WTC11 (cell line): Measurements from ENCODE around the gene KIF22. TPM values are rescaled to one million over a fixed set of nuclear protein-coding genes. Genes with fewer than 3 reads are reported as not detected.

Experiments used
- ATF1 ChIP-seq: sonication (generic); formaldehyde crosslinking; IDR thresholded peaks from 2 replicates; pipeline ENCODE4 v1.8.1; 2023; ENCODE audit warnings: mild to moderate bottlenecking, moderate library complexity, missing genetic modification reagents
- ELF4 ChIP-seq: sonication (generic); formaldehyde crosslinking; IDR thresholded peaks from 2 replicates; pipeline ENCODE4 v1.8.1; 2022; ENCODE audit warnings: low read depth, mild to moderate bottlenecking, moderate library complexity, missing genetic modification reagents
- ETV6 ChIP-seq: sonication (generic); formaldehyde crosslinking; IDR thresholded peaks from 2 replicates; pipeline ENCODE4 v1.8.1; 2022; ENCODE audit warnings: mild to moderate bottlenecking, missing genetic modification reagents
- FOXK1 ChIP-seq: sonication (generic); formaldehyde crosslinking; IDR thresholded peaks from 2 replicates; pipeline ENCODE4 v1.8.0; 2022; ENCODE audit warnings: mild to moderate bottlenecking, moderate library complexity, missing genetic modification reagents
- GRHL2 ChIP-seq: fragments of 250-450 bp; sonication (Bioruptor Pico); IDR thresholded peaks from 2 replicates; pipeline ENCODE4 v1.8.0; 2022; ENCODE audit warnings: mild to moderate bottlenecking, moderate library complexity; ENCODE audit not compliant: insufficient replicate concordance, severe bottlenecking
- JAZF1 ChIP-seq: fragments of 250-450 bp; sonication (Bioruptor Pico); IDR thresholded peaks from 2 replicates; pipeline ENCODE4 v1.9.0; 2021; ENCODE audit warnings: moderate library complexity, mild to moderate bottlenecking, inconsistent platforms
- JUN ChIP-seq: sonication (generic); formaldehyde crosslinking; IDR thresholded peaks from 2 replicates; pipeline ENCODE4 v1.8.0; 2023; ENCODE audit warnings: mild to moderate bottlenecking, missing genetic modification reagents
- KAT7 ChIP-seq: sonication (generic); formaldehyde crosslinking; IDR thresholded peaks from 2 replicates; pipeline ENCODE4 v1.8.1; 2023; ENCODE audit warnings: missing genetic modification reagents, mild to moderate bottlenecking, borderline replicate concordance
- MYBL2 ChIP-seq: sonication (generic); formaldehyde crosslinking; IDR thresholded peaks from 2 replicates; pipeline ENCODE4 v1.8.1; 2023; ENCODE audit warnings: mild to moderate bottlenecking, moderate library complexity, missing genetic modification reagents
- NFATC4 ChIP-seq: fragments of 250-450 bp; sonication (Bioruptor Pico); IDR thresholded peaks from 2 replicates; pipeline ENCODE4 v1.9.0; 2021; ENCODE audit warnings: mild to moderate bottlenecking
- OVOL2 ChIP-seq: fragments of 250-450 bp; sonication (Bioruptor Pico); IDR thresholded peaks from 2 replicates; pipeline ENCODE4 v1.9.0; 2021; ENCODE audit warnings: mild to moderate bottlenecking, borderline replicate concordance
- PRRX2 ChIP-seq: fragments of 250-450 bp; sonication (Bioruptor Pico); IDR thresholded peaks from 2 replicates; pipeline ENCODE4 v1.8.0; 2021; ENCODE audit warnings: mild to moderate bottlenecking
- RORB ChIP-seq: fragments of 250-450 bp; sonication (Bioruptor Pico); IDR thresholded peaks from 2 replicates; pipeline ENCODE4 v1.9.0; 2021; ENCODE audit warnings: mild to moderate bottlenecking
- SOX15 ChIP-seq: fragments of 250-450 bp; sonication (Bioruptor Pico); IDR thresholded peaks from 2 replicates; pipeline ENCODE4 v1.9.0; 2021; ENCODE audit warnings: mild to moderate bottlenecking
- ZNF121 ChIP-seq: sonication (generic); formaldehyde crosslinking; IDR thresholded peaks from 2 replicates; pipeline ENCODE4 v1.8.0; 2023; ENCODE audit warnings: missing genetic modification reagents
- ZNF263 ChIP-seq: sonication (generic); formaldehyde crosslinking; IDR thresholded peaks from 2 replicates; pipeline ENCODE4 v1.8.1; 2022; ENCODE audit warnings: low read depth, mild to moderate bottlenecking, moderate library complexity, missing genetic modification reagents
- ZNF396 ChIP-seq: fragments of 250-450 bp; sonication (Bioruptor Pico); IDR thresholded peaks from 2 replicates; pipeline ENCODE4 v1.8.0; 2021; ENCODE audit warnings: mild to moderate bottlenecking, moderate library complexity, borderline replicate concordance
- ZNF423 ChIP-seq: fragments of 250-450 bp; sonication (Bioruptor Pico); IDR thresholded peaks from 2 replicates; pipeline ENCODE4 v2.1.2; 2022; ENCODE audit warnings: mild to moderate bottlenecking, moderate library complexity
- total RNA-seq: library from RNA; stranded (reverse); gene quantifications from 3 replicates; pipeline ENCODE4 v1.2.3, GENCODE V29; 2021
- TF ChIP-seq, protein P1 (sequence below): sonication (generic); formaldehyde crosslinking; conservative IDR thresholded peaks from 2 replicates; pipeline ENCODE4 v1.8.1; 2022; ENCODE audit warnings: mild to moderate bottlenecking, missing genetic modification reagents
- TF ChIP-seq, protein P2 (sequence below): fragments of 250-450 bp; sonication (Bioruptor Pico); IDR thresholded peaks from 2 replicates; pipeline ENCODE4 v1.9.0; 2021; ENCODE audit warnings: mild to moderate bottlenecking
- TF ChIP-seq, protein P3 (sequence below): sonication (generic); formaldehyde crosslinking; IDR thresholded peaks from 2 replicates; pipeline ENCODE4 v1.8.0; 2023; ENCODE audit warnings: mild to moderate bottlenecking, missing genetic modification reagents
- TF ChIP-seq, protein P4 (sequence below): sonication (generic); formaldehyde crosslinking; IDR thresholded peaks from 2 replicates; pipeline ENCODE4 v1.8.1; 2022; ENCODE audit warnings: low read depth, missing genetic modification reagents, borderline replicate concordance
- TF ChIP-seq, protein P5 (sequence below): sonication (generic); formaldehyde crosslinking; IDR thresholded peaks from 2 replicates; pipeline ENCODE4 v1.8.1; 2023; ENCODE audit warnings: mild to moderate bottlenecking, missing genetic modification reagents, moderate library complexity
- TF ChIP-seq, protein P6 (sequence below): sonication (generic); formaldehyde crosslinking; IDR thresholded peaks from 2 replicates; pipeline ENCODE4 v1.8.1; 2023; ENCODE audit warnings: mild to moderate bottlenecking, missing genetic modification reagents
- TF ChIP-seq, protein P7 (sequence below): sonication (generic); formaldehyde crosslinking; IDR thresholded peaks from 2 replicates; pipeline ENCODE4 v1.8.1; 2023; ENCODE audit warnings: mild to moderate bottlenecking, missing genetic modification reagents
- TF ChIP-seq, protein P8 (sequence below): sonication (generic); formaldehyde crosslinking; IDR thresholded peaks from 2 replicates; pipeline ENCODE4 v1.8.0; 2022; ENCODE audit warnings: mild to moderate bottlenecking, missing genetic modification reagents
- TF ChIP-seq, protein P9 (sequence below): sonication (generic); formaldehyde crosslinking; IDR thresholded peaks from 2 replicates; pipeline ENCODE4 v1.8.1; 2022; ENCODE audit warnings: missing genetic modification reagents, borderline replicate concordance

The KIF22 gene
- total RNA-seq, 1 experiment from 2014 or later: 182 TPM

DNA sequence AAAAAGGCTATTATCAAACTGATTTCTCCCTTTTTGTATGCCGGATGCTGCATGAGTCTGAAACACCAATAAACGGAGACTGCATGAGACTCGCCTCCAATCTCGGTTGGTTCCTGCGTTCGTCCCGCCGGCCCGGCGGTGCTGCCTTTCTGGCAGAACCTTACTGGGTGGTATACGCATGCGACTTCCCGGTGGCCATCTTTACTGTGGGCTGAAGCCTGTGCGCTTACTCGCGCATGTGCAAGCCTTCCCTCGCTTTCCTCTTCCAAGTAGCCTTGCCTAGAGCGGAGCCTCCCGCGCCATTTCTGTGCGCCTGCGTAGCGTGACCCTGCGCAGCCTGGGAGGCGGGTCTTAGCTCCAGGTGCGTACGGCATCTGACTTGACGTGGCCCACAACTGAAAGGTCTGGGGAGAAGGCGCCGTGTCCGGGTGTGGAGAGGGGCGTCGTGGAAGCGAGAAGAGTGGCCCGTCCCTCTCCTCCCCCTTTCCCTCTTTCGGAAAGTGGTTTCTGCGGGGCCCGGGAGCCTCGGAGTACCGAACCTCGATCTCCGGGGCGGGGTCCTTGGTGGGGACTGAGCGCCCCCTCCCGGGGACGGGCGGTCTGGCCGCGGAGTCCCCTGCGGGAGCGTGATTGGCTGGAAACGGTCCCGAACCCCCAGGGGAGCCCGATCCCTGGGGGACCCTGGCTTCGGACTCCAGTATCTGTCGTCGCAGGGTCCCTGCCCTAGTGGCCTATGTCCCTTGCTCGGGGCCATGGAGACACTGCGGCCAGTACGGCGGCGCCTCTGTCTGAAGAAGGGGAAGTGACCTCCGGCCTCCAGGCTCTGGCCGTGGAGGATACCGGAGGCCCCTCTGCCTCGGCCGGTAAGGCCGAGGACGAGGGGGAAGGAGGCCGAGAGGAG is 25.5 kb downstream of the KIF22 start, which contains the start of gene PAGR1 (continued):
- TF ChIP-seq, protein P1, sequence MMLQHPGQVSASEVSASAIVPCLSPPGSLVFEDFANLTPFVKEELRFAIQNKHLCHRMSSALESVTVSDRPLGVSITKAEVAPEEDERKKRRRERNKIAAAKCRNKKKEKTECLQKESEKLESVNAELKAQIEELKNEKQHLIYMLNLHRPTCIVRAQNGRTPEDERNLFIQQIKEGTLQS (CRISPR knock-in tag): no peak
- no peak for TF ChIP-seq OVOL2
- 0 out of 2 replicates have a peak, but pooled peaks have one; percentile 67 for TF ChIP-seq ELF4
- peak; percentile 95 for TF ChIP-seq ETV6
- TF ChIP-seq ZNF423 (CRISPR knock-in tag): 0 out of 2 replicates have a peak, but pooled peaks have one; percentile 28
- no peak for TF ChIP-seq ZNF396 (CRISPR knock-in tag)
- TF ChIP-seq, protein P2, sequence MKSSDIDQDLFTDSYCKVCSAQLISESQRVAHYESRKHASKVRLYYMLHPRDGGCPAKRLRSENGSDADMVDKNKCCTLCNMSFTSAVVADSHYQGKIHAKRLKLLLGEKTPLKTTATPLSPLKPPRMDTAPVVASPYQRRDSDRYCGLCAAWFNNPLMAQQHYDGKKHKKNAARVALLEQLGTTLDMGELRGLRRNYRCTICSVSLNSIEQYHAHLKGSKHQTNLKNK (CRISPR knock-in tag): no peak
- TF ChIP-seq PRRX2 (CRISPR knock-in tag): no peak; the same call in 1 of the 2 replicates
- no peak for TF ChIP-seq SOX15 (CRISPR knock-in tag)
- no peak for TF ChIP-seq RORB (CRISPR knock-in tag)
- TF ChIP-seq, protein P3, sequence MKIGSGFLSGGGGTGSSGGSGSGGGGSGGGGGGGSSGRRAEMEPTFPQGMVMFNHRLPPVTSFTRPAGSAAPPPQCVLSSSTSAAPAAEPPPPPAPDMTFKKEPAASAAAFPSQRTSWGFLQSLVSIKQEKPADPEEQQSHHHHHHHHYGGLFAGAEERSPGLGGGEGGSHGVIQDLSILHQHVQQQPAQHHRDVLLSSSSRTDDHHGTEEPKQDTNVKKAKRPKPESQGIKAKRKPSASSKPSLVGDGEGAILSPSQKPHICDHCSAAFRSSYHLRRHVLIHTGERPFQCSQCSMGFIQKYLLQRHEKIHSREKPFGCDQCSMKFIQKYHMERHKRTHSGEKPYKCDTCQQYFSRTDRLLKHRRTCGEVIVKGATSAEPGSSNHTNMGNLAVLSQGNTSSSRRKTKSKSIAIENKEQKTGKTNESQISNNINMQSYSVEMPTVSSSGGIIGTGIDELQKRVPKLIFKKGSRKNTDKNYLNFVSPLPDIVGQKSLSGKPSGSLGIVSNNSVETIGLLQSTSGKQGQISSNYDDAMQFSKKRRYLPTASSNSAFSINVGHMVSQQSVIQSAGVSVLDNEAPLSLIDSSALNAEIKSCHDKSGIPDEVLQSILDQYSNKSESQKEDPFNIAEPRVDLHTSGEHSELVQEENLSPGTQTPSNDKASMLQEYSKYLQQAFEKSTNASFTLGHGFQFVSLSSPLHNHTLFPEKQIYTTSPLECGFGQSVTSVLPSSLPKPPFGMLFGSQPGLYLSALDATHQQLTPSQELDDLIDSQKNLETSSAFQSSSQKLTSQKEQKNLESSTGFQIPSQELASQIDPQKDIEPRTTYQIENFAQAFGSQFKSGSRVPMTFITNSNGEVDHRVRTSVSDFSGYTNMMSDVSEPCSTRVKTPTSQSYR (CRISPR knock-in tag): no peak; the same call in 1 of the 2 replicates
- TF ChIP-seq MYBL2: peak; percentile 87
- TF ChIP-seq ZNF121 (CRISPR knock-in tag): peak; percentile 42
- no peak for TF ChIP-seq KAT7 (CRISPR knock-in tag)
- TF ChIP-seq, protein P4, sequence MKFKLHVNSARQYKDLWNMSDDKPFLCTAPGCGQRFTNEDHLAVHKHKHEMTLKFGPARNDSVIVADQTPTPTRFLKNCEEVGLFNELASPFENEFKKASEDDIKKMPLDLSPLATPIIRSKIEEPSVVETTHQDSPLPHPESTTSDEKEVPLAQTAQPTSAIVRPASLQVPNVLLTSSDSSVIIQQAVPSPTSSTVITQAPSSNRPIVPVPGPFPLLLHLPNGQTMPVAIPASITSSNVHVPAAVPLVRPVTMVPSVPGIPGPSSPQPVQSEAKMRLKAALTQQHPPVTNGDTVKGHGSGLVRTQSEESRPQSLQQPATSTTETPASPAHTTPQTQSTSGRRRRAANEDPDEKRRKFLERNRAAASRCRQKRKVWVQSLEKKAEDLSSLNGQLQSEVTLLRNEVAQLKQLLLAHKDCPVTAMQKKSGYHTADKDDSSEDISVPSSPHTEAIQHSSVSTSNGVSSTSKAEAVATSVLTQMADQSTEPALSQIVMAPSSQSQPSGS (CRISPR knock-in tag): no peak
- 0 out of 2 replicates have a peak, but pooled peaks have one; percentile 28 for TF ChIP-seq ATF1 (CRISPR knock-in tag)
- 0 out of 2 replicates have a peak, but pooled peaks have one; percentile 56 for TF ChIP-seq ZNF263 (CRISPR knock-in tag)
- no peak for TF ChIP-seq NFATC4 (CRISPR knock-in tag)
- TF ChIP-seq, protein P5, sequence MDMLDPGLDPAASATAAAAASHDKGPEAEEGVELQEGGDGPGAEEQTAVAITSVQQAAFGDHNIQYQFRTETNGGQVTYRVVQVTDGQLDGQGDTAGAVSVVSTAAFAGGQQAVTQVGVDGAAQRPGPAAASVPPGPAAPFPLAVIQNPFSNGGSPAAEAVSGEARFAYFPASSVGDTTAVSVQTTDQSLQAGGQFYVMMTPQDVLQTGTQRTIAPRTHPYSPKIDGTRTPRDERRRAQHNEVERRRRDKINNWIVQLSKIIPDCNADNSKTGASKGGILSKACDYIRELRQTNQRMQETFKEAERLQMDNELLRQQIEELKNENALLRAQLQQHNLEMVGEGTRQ (CRISPR knock-in tag): peak; percentile 62
- TF ChIP-seq GRHL2 (CRISPR knock-in tag): no peak
- TF ChIP-seq, protein P6, sequence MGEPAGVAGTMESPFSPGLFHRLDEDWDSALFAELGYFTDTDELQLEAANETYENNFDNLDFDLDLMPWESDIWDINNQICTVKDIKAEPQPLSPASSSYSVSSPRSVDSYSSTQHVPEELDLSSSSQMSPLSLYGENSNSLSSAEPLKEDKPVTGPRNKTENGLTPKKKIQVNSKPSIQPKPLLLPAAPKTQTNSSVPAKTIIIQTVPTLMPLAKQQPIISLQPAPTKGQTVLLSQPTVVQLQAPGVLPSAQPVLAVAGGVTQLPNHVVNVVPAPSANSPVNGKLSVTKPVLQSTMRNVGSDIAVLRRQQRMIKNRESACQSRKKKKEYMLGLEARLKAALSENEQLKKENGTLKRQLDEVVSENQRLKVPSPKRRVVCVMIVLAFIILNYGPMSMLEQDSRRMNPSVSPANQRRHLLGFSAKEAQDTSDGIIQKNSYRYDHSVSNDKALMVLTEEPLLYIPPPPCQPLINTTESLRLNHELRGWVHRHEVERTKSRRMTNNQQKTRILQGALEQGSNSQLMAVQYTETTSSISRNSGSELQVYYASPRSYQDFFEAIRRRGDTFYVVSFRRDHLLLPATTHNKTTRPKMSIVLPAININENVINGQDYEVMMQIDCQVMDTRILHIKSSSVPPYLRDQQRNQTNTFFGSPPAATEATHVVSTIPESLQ (CRISPR knock-in tag): no peak; the same call in 1 of the 2 replicates
- TF ChIP-seq, protein P7, sequence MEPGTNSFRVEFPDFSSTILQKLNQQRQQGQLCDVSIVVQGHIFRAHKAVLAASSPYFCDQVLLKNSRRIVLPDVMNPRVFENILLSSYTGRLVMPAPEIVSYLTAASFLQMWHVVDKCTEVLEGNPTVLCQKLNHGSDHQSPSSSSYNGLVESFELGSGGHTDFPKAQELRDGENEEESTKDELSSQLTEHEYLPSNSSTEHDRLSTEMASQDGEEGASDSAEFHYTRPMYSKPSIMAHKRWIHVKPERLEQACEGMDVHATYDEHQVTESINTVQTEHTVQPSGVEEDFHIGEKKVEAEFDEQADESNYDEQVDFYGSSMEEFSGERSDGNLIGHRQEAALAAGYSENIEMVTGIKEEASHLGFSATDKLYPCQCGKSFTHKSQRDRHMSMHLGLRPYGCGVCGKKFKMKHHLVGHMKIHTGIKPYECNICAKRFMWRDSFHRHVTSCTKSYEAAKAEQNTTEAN (CRISPR knock-in tag): no peak
- peak; percentile 78 for TF ChIP-seq FOXK1
- TF ChIP-seq JUN: no peak
- TF ChIP-seq, protein P8, sequence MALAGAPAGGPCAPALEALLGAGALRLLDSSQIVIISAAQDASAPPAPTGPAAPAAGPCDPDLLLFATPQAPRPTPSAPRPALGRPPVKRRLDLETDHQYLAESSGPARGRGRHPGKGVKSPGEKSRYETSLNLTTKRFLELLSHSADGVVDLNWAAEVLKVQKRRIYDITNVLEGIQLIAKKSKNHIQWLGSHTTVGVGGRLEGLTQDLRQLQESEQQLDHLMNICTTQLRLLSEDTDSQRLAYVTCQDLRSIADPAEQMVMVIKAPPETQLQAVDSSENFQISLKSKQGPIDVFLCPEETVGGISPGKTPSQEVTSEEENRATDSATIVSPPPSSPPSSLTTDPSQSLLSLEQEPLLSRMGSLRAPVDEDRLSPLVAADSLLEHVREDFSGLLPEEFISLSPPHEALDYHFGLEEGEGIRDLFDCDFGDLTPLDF (CRISPR knock-in tag): no peak
- TF ChIP-seq, protein P9, sequence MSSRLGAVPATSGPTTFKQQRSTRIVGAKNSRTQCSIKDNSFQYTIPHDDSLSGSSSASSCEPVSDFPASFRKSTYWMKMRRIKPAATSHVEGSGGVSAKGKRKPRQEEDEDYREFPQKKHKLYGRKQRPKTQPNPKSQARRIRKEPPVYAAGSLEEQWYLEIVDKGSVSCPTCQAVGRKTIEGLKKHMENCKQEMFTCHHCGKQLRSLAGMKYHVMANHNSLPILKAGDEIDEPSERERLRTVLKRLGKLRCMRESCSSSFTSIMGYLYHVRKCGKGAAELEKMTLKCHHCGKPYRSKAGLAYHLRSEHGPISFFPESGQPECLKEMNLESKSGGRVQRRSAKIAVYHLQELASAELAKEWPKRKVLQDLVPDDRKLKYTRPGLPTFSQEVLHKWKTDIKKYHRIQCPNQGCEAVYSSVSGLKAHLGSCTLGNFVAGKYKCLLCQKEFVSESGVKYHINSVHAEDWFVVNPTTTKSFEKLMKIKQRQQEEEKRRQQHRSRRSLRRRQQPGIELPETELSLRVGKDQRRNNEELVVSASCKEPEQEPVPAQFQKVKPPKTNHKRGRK (CRISPR knock-in tag): no peak
- TF ChIP-seq JAZF1: no peak
